Middle frontal gyrus (tissue), 1 donor: Measurements from ENCODE around the gene USP47.
A peak's percentile ranks its signal among the peaks of the same experiment; 100 is the strongest.

Experiments
- DNase-seq: peaks from one replicate; pipeline ENCODE4 v3.0.0-alpha.2; 2015; ENCODE audit warnings: low spot score; ENCODE audit errors: extremely low spot score

The USP47 gene

GRCh38 chr11:11931461-11932055 is 89.8 kb downstream of the USP47 start:
- DNase-seq, result peak; percentile 50

- DNase-seq, result no peak
Observed at GRCh38 chr11:11935536-11935935, 93.8 kb downstream of the USP47 start.

- DNase-seq, result no peak
Observed at GRCh38 chr11:11937433-11937832, 95.7 kb downstream of the USP47 start.

- no peak for DNase-seq
Observed at GRCh38 chr11:11937957-11938356, 96.2 kb downstream of the USP47 start.

- no peak for DNase-seq
Observed at GRCh38 chr11:11940551-11940950, 98.8 kb downstream of the USP47 start.

GRCh38 chr11:11942668-11943067 is 100.9 kb downstream of the USP47 start:
- DNase-seq, result no peak

GRCh38 chr11:11944444-11944843 is 102.7 kb downstream of the USP47 start:
- DNase-seq, result no peak

GRCh38 chr11:11946180-11946579 is 104.4 kb downstream of the USP47 start:
- no peak for DNase-seq

- no peak for DNase-seq
Observed at GRCh38 chr11:11946878-11947277, 105.1 kb downstream of the USP47 start.

- no peak for DNase-seq
Observed at GRCh38 chr11:11947825-11948224, 106.1 kb downstream of the USP47 start.

GRCh38 chr11:11948242-11948947 is 106.6 kb downstream of the USP47 start:
- DNase-seq, result no peak

GRCh38 chr11:11949482-11949881 is 107.7 kb downstream of the USP47 start:
- no peak for DNase-seq

- no peak for DNase-seq
Observed at GRCh38 chr11:11952036-11952435, 110.3 kb downstream of the USP47 start.

GRCh38 chr11:11956006-11956405 is 114.2 kb downstream of the USP47 start:
- no peak for DNase-seq

- no peak for DNase-seq
Observed at GRCh38 chr11:11958403-11959231, 116.8 kb downstream of the USP47 start.

GRCh38 chr11:11959601-11960000 is 117.8 kb downstream of the USP47 start:
- no peak for DNase-seq

- DNase-seq, result no peak
Observed at GRCh38 chr11:11960687-11961086, 118.9 kb downstream of the USP47 start.

- DNase-seq, result no peak
Observed at GRCh38 chr11:11961399-11962028, 119.7 kb downstream of the USP47 start.

GRCh38 chr11:11963067-11963466 is 121.3 kb downstream of the USP47 start:
- DNase-seq, result no peak

- DNase-seq, result no peak
Observed at GRCh38 chr11:11963842-11964773, 122.3 kb downstream of the USP47 start.

- DNase-seq, result no peak
Observed at GRCh38 chr11:11964774-11965150, 123.0 kb downstream of the USP47 start.
